Measurements from ENCODE around the gene PRKACA. TPM values are rescaled to one million over a fixed set of nuclear protein-coding genes. Genes with fewer than 3 reads are reported as not detected.

PRKACA gene
- total and polyA plus RNA-seq, 2 donors (not counting 3 experiments of a cell fraction or from before 2014, with no cell fraction given), result 44.2 to 97.5 TPM

GRCh38 chr19:14101003-14101545 is 16.5 kb downstream of the PRKACA start:
- no TSS peak for BruUV-seq (replicated peaks)
- dilution Hi-C loops (cut with MboI; ENCODE audit: extremely low pct_ligation_motif_present, low sequenced_read_pairs) (no loop called here), intact Hi-C loops (cut with micrococcal nuclease) (no loop called here)
- no peaks in the 10 kb centered on the region for H3K9me1 ChIP-seq (replicated peaks; ENCODE audit: control insufficient read depth, extremely low read depth, insufficient read depth, low read length)
- peaks cover 0 to 24% of the 10 kb centered on the region in 2 experiments for H3K36me3 ChIP-seq (ENCODE audit: control insufficient read depth in 2 of 2, extremely low read depth in 1 of 2, insufficient read depth in 2 of 2, low read length in 2 of 2)
- H3K4me3 ChIP-seq (replicated peaks in 1 of 3; ENCODE audit: insufficient read depth in 1 of 3, low read depth in 1 of 3, low read length in 3 of 3), result no peak overlapping the region
- ChIA-PET CTCF (no interaction called here), POLR2A (no interaction called here)
- FAIRE-seq (no peak), DNase-seq (ENCODE audit: low read depth, low spot score) (no peak)
- H3K27me3 ChIP-seq (ENCODE audit: control insufficient read depth in 2 of 2, insufficient read depth in 2 of 2, low read length in 2 of 2), result no peaks in the 10 kb centered on the region
- H4K20me1 ChIP-seq (replicated peaks; ENCODE audit: control insufficient read depth, extremely low read depth, insufficient read depth, low read length), result no peaks in the 10 kb centered on the region
- H3K4me2 ChIP-seq (ENCODE audit: insufficient read depth, low read length), result no peak overlapping the region
- H3K79me2 ChIP-seq (ENCODE audit: control insufficient read depth, insufficient read depth, low read length), result no peaks in the 10 kb centered on the region
- TF ChIP-seq EZH2 (IDR thresholded peaks at IDR 0.05; ENCODE audit: borderline replicate concordance, low read depth, low read length, severe bottlenecking) (no peak), JUN (IDR thresholded peaks at IDR 0.05; ENCODE audit: borderline replicate concordance, insufficient read depth, insufficient read length, low read depth) (no peak), POLR2AphosphoS5 (IDR thresholded peaks at IDR 0.05; ENCODE audit: insufficient read depth, low read depth, low read length) (no peak), MYC (IDR thresholded peaks at IDR 0.05; ENCODE audit: low read depth, low read length) (no peak), FOS (IDR thresholded peaks at IDR 0.05; ENCODE audit: borderline replicate concordance, insufficient read depth, low read length) (no peak), POLR2A (IDR thresholded peaks at IDR 0.05; ENCODE audit: low read depth, low read length) (no peak)
- no peak overlapping the region for H3K9ac ChIP-seq (replicated peaks; ENCODE audit: extremely low read depth, insufficient read depth, low read length)
- H3K9me3 ChIP-seq (replicated peaks; ENCODE audit: control insufficient read depth, insufficient read depth, low read length), result no peaks in the 10 kb centered on the region
- no peak overlapping the region for H3K27ac ChIP-seq (ENCODE audit: insufficient read depth, low read depth, low read length)
- H2AFZ ChIP-seq (ENCODE audit: low read depth, low read length), result no peak overlapping the region
- no peaks in the 10 kb centered on the region for H3K4me1 ChIP-seq (ENCODE audit: control insufficient read depth, extremely low read depth, insufficient read depth, low read length)

GRCh38 chr19:14097532-14098151 is 19.9 kb downstream of the PRKACA start:
- intact Hi-C loops (cut with micrococcal nuclease) (no loop called here), dilution Hi-C loops (cut with MboI; ENCODE audit: extremely low pct_ligation_motif_present, low sequenced_read_pairs) (no loop called here)
- Histone ChIP-seq H3K27ac (ENCODE audit: insufficient read depth, low read depth, low read length) (no peak overlapping the region), H3K27me3 (ENCODE audit: control insufficient read depth in 2 of 2, insufficient read depth in 2 of 2, low read length in 2 of 2) (no peaks in the 10 kb centered on the region), H3K9me3 (replicated peaks; ENCODE audit: control insufficient read depth, insufficient read depth, low read length) (peaks cover 3% of the 10 kb centered on the region), H4K20me1 (replicated peaks; ENCODE audit: control insufficient read depth, extremely low read depth, insufficient read depth, low read length) (no peaks in the 10 kb centered on the region), H3K9ac (replicated peaks; ENCODE audit: extremely low read depth, insufficient read depth, low read length) (no peak overlapping the region), H3K9me1 (replicated peaks; ENCODE audit: control insufficient read depth, extremely low read depth, insufficient read depth, low read length) (no peaks in the 10 kb centered on the region), H3K4me2 (ENCODE audit: insufficient read depth, low read length) (no peak overlapping the region), H3K4me1 (ENCODE audit: control insufficient read depth, extremely low read depth, insufficient read depth, low read length) (no peaks in the 10 kb centered on the region), H2AFZ (ENCODE audit: low read depth, low read length) (no peak overlapping the region), H3K4me3 (replicated peaks in 1 of 3; ENCODE audit: insufficient read depth in 1 of 3, low read depth in 1 of 3, low read length in 3 of 3) (no peak overlapping the region), H3K36me3 (ENCODE audit: control insufficient read depth in 2 of 2, extremely low read depth in 1 of 2, insufficient read depth in 2 of 2, low read length in 2 of 2) (peaks cover 0 to 17% of the 10 kb centered on the region in 2 experiments), H3K79me2 (ENCODE audit: control insufficient read depth, insufficient read depth, low read length) (no peaks in the 10 kb centered on the region)
- ChIA-PET CTCF (no interaction called here), POLR2A (no interaction called here)
- BruUV-seq (replicated peaks), result no TSS peak
- DNase-seq (ENCODE audit: low read depth, low spot score) (no peak), FAIRE-seq (no peak)
- TF ChIP-seq CTCF (IDR thresholded peaks at IDR 0.05; ENCODE audit: extremely low read depth in 1 of 2, insufficient read depth in 1 of 2, low read depth in 1 of 2, low read length in 2 of 2) (peak in 1 of 2 donors; percentile 16), POLR2AphosphoS5 (IDR thresholded peaks at IDR 0.05; ENCODE audit: insufficient read depth, low read depth, low read length) (no peak)

Data from endothelial cell of umbilical vein (primary cell).